NT2/D1 (cell line): ENCODE results near the gene SLC7A5.

Experiments used
- DNase-seq: peaks from one replicate; pipeline ENCODE4 v3.0.0-alpha.2; 2011; ENCODE audit warnings: low read depth, low spot score
- H3K27me3 ChIP-seq: 2 replicates; pipeline ENCODE4 v1.6.0; 2011; ENCODE audit warnings: mild to moderate bottlenecking; ENCODE audit not compliant: insufficient read length, insufficient read depth
- H3K36me3 ChIP-seq: 2 replicates; pipeline ENCODE4 v1.6.1; 2011; ENCODE audit warnings: mild to moderate bottlenecking, low read length, mixed read lengths; ENCODE audit not compliant: insufficient read depth, insufficient read length
- H3K4me1 ChIP-seq: 2 replicates; pipeline ENCODE4 v1.5.1; 2011; ENCODE audit not compliant: insufficient read depth, insufficient read length
- H3K4me3 ChIP-seq: 2 replicates; pipeline ENCODE4 v1.5.1; 2011; ENCODE audit warnings: low read depth; ENCODE audit not compliant: insufficient read length
- H3K9ac ChIP-seq: 2 replicates; pipeline ENCODE4 v1.6.0; 2011; ENCODE audit warnings: low read depth; ENCODE audit not compliant: insufficient read length
- H3K9me3 ChIP-seq: 2 replicates; pipeline ENCODE4 v1.5.1; 2011; ENCODE audit warnings: mild to moderate bottlenecking, low read length; ENCODE audit not compliant: insufficient read depth
- SUZ12 ChIP-seq: IDR thresholded peaks from 2 replicates; pipeline ENCODE4 v1.6.1; 2011; ENCODE audit not compliant: insufficient read length, insufficient read depth; ENCODE audit errors: extremely low read depth
- YY1 ChIP-seq: IDR thresholded peaks from 2 replicates; pipeline ENCODE4 v1.6.1; 2011; ENCODE audit not compliant: insufficient read length, insufficient read depth
- ZNF274 ChIP-seq: IDR thresholded peaks from 2 replicates; pipeline ENCODE4 v1.6.1; 2011; ENCODE audit warnings: mild to moderate bottlenecking, low read depth, low read length

The SLC7A5 gene

GRCh38 chr16:87806641-87807546, 62.4 kb downstream of the SLC7A5 start:
- no peak for DNase-seq
- H3K4me3 ChIP-seq: peak overlapping the region; percentile 10
- H3K9ac ChIP-seq: peak overlapping the region; percentile 53
- H3K9me3 ChIP-seq: peaks cover 20% of the 10 kb centered on the region; the same call in 1 of the 2 replicates
- peaks cover 8% of the 10 kb centered on the region for H3K4me1 ChIP-seq
- H3K27me3 ChIP-seq: peaks cover 3% of the 10 kb centered on the region
- TF ChIP-seq SUZ12 (no peak), ZNF274 (no peak), YY1 (no peak)
- no peaks in the 10 kb centered on the region for H3K36me3 ChIP-seq

- H3K9ac ChIP-seq: peak overlapping the region; percentile 53
- peaks cover 3% of the 10 kb centered on the region for H3K27me3 ChIP-seq
- peaks cover 20% of the 10 kb centered on the region; the same call in 1 of the 2 replicates for H3K9me3 ChIP-seq
- TF ChIP-seq ZNF274: no peak
- TF ChIP-seq YY1: no peak
- no peak for TF ChIP-seq SUZ12
- DNase-seq: no peak
- peak overlapping the region; percentile 3 for H3K4me3 ChIP-seq
- no peaks in the 10 kb centered on the region for H3K36me3 ChIP-seq
- peaks cover 8% of the 10 kb centered on the region for H3K4me1 ChIP-seq
Measured at GRCh38 chr16:87806261-87806640, 63.1 kb downstream of the SLC7A5 start.

- Histone ChIP-seq H3K36me3 (no peaks in the 10 kb centered on the region), H3K9me3 (peaks cover 20% of the 10 kb centered on the region; the same call in 1 of the 2 replicates), H3K27me3 (peaks cover 3% of the 10 kb centered on the region), H3K4me3 (no peak overlapping the region), H3K9ac (no peak overlapping the region), H3K4me1 (peaks cover 4% of the 10 kb centered on the region)
- no peak for DNase-seq
- TF ChIP-seq ZNF274 (no peak), SUZ12 (no peak), YY1 (no peak)
Measured at GRCh38 chr16:87803385-87803784, 65.9 kb downstream of the SLC7A5 start.

- H3K27me3 ChIP-seq: no peaks in the 10 kb centered on the region
- peaks cover 16% of the 10 kb centered on the region; the same call in 1 of the 2 replicates for H3K9me3 ChIP-seq
- H3K9ac ChIP-seq: no peak overlapping the region
- H3K36me3 ChIP-seq: no peaks in the 10 kb centered on the region
- no peak overlapping the region for H3K4me3 ChIP-seq
- no peak for DNase-seq
- TF ChIP-seq ZNF274 (no peak), SUZ12 (no peak), YY1 (no peak)
- peaks cover 4% of the 10 kb centered on the region for H3K4me1 ChIP-seq
Measured at GRCh38 chr16:87802670-87803069, 66.6 kb downstream of the SLC7A5 start.

GRCh38 chr16:87801679-87802259, 67.5 kb downstream of the SLC7A5 start:
- no peak overlapping the region for H3K4me3 ChIP-seq
- no peaks in the 10 kb centered on the region for H3K36me3 ChIP-seq
- no peak for DNase-seq
- H3K27me3 ChIP-seq: no peaks in the 10 kb centered on the region
- peaks cover 16% of the 10 kb centered on the region; the same call in 1 of the 2 replicates for H3K9me3 ChIP-seq
- H3K9ac ChIP-seq: no peak overlapping the region
- TF ChIP-seq ZNF274: no peak
- TF ChIP-seq SUZ12: no peak
- no peak for TF ChIP-seq YY1
- peaks cover 4% of the 10 kb centered on the region for H3K4me1 ChIP-seq

GRCh38 chr16:87800497-87800896, 68.8 kb downstream of the SLC7A5 start:
- Histone ChIP-seq H3K4me3 (no peak overlapping the region), H3K9me3 (peaks cover 16% of the 10 kb centered on the region; the same call in 1 of the 2 replicates), H3K36me3 (no peaks in the 10 kb centered on the region), H3K27me3 (no peaks in the 10 kb centered on the region), H3K9ac (no peak overlapping the region), H3K4me1 (no peaks in the 10 kb centered on the region)
- no peak for TF ChIP-seq ZNF274
- no peak for TF ChIP-seq SUZ12
- DNase-seq: no peak

- H3K9ac ChIP-seq: no peak overlapping the region
- no peaks in the 10 kb centered on the region for H3K4me1 ChIP-seq
- TF ChIP-seq ZNF274 (no peak), SUZ12 (no peak), YY1 (no peak)
- DNase-seq: no peak
- no peak overlapping the region for H3K4me3 ChIP-seq
- no peaks in the 10 kb centered on the region for H3K9me3 ChIP-seq
- no peaks in the 10 kb centered on the region for H3K27me3 ChIP-seq
- H3K36me3 ChIP-seq: no peaks in the 10 kb centered on the region
Measured at GRCh38 chr16:87795336-87795735, 74.0 kb downstream of the SLC7A5 start.
